ENCODE measurements around the gene ZKSCAN2.

Gene ZKSCAN2

DNA sequence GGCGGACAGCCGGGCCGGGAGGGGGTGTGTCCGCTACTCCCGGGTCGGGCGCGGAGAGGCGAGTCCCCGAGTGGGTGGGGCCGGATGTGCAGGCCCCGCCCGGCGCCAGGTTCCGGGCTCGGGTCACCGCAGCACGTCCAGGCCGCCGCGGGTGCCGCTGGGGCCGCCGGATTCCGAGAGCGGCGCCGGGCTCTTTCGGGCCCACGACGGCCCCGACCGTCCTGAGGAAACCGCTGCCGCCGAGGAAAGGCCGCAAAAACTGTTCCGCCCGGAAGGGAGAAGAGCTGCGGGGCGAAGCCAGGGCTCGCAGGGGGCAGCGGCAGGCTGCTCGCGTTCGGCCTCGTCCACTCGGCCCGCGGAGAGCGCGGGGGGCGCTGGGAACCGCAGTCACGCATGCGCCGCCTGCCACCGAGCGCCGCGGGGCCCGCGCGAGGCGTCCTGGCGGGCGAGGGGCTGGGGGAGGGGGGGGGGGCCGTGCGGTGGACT, at the start of gene ZKSCAN2:
Gene ZKSCAN2 (minus strand): TSS at position 376 of the 486 bp plus-strand sequence. CDS start 718 bp downstream, outside the sequence.
- peak in 5 of 6 experiments; percentile 56 to 88 (median 72) for DNase-seq

DNA sequence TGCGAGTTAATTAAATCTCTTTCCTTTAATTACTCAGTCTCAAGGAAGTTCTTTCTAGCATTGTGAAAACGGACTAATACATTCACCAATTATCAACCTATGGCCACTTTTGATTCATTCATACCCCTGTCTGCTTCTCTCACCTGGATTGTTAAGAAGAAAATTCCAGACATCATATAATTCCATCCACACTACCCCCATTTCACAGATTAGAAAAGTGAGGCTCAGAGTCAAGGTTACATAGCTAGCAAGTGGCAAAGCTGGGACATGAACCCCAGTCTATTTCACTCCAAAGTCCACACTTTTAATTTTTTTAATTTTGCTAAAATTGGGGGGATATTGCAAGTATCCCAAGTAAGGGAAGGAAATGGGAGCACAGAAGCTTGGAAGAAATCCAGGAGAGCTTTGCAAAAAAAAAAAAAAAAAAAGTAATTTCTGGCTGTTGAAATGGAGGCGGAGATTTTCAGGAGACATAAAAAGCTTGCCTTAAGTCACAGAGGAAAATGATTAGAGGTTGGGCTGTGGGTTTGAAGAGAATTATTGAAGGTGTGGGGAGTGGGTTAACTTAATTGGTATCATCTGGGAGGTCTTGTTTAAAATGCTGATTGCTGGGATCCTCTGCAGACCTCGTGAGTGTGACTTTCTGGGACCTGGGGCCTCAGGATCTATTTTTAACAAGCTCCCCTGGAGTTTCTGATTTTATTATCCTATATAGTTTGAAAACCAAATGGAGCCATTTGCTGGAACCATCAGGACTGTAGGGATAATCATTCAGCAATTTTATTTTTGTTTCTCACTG, 42.3 kb upstream of the ZKSCAN2 start:
- no peak for DNase-seq

DNA sequence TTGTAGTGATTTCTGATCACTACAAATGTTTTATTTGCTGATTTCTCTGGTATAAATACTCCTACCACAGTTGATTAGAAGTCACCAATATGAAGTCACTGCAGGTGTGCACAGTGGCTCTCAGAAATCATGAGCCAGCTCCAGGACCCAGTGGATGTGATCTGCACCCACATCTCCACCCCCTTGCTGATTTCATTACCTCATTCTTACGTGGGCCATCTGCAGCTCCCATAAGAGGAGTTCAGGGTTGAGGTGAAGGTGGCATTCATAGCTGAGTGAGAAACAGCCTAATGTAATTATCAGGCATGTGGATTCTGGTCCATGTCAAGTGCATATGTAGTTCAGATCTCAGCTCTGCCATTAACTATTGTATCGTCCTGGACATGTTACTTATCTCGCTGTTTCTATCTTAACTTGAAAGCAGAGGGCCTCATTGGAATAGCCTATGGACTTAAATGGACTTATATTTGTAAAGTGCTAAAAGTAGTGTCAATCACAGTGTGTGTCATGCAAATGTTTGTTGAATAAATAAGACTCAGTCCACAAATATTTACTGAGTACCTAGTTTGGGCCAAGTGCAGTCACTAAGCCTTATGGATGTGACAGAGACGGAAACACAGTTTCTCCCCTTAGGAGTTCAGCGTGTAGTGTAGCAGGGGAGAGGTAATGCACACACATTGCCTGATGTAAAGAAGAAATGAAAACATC, 40.7 kb upstream of the ZKSCAN2 start:
- no peak for DNase-seq

DNA sequence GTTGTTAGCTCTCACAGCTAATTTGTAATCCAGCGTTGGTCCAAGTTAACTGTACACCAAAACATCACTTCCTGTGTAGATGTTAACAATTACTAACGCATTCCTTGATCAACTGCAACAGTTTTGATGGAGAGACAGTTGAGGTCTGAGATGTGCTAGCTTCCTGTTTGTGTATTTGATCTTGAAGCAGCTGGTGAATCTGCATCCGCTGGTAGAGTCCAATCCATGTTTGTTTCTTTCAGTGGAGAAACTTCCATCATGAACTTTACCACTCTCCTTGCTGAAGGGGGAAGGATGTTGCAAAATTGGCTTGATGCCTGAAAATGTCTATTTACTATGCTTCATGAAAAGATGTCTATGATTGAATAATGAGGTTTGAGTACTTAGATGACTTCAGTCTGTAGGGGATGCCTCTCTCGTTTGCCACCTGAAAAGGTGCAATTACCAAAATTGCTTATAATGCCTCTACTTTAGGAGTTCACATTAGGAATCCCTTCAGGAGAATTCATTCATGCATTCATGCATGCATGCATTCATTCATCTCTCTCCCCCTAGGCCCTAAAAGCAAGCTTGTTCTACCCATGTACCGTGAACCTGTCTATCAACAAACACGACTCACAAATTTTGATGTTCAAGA, 39.6 kb upstream of the ZKSCAN2 start:
- DNase-seq = peak in 3 of 6 experiments; percentile 2 to 13 (median 4)

DNA sequence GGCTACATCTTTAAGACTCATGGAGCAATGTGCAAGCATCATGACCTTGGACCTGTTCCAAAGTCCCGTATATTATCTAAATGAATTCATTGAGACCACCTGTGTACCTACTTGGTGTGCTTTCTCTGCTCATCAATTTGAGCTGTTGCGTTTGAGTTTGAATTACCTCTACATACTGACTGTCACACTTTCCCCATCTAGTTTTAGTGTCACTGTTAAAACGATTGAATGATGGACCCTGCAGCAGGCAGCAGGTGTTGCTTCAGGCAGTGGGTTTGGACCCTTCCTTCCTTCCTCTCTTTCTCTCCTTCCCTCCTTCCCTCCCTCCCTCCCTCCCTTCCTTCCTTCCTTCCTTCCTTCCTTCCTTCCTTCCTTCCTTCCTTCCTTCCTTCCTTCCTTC, 33.9 kb upstream of the ZKSCAN2 start:
- no peak for DNase-seq

DNA sequence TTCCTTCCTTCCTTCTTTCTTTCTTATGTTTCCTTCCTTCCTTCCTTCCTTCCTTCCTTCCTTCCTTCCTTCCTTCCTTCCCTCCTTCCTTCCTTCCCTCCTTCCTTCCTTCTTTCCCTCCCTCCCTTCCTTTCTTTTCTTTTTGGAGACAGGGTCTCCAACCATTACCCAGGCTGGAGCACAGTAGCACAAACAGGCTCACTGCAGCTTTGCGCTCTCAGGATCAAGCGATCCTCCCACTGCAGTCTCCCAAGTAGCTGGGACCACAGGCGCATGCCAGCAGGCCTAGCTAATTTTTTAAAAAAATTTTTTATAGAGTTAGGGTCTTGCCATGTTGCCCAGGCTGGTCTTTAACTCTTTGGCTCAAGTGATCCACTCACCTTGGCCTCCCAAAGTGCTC, 31.8 kb upstream of the ZKSCAN2 start:
- DNase-seq = no peak

DNA sequence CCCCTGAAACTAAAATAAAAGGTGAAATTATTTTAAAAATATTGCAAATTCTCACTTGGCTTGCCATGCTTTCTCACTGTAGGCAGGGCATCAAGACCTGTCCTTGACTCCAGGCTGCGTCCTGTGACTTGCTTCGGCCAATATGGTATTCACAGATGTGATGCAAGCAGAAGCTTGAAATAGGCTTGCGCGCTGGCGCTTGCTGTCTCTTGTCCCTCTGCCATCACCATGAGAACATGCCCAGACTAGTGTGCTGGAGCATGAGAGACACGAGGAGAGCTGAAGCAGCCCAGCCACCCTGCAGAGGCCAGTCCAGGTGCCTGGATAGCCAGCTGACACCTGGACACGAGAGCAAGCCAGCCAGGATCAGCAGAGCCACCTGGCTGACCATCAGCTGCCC, 21.8 kb upstream of the ZKSCAN2 start:
- DNase-seq = no peak

DNA sequence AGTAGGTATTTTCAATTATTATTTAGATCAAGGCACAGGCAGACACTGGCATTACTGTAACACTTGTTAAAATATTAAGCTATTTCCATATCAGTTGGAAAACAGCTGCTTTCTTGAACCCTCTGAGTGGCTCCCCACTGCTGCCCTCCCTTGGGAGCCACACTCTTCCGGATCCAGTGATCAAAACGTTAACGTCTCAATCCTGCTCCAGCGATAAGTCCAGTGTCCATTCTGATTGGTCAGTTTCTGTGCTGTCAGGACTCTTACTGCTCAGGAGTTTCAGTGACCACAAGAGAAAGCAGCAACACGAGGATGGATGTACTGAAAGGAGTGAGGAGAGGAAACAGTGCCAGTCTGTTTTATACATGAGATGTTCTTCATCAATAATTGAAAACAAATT, 13.8 kb upstream of the ZKSCAN2 start:
- no peak for DNase-seq

DNA sequence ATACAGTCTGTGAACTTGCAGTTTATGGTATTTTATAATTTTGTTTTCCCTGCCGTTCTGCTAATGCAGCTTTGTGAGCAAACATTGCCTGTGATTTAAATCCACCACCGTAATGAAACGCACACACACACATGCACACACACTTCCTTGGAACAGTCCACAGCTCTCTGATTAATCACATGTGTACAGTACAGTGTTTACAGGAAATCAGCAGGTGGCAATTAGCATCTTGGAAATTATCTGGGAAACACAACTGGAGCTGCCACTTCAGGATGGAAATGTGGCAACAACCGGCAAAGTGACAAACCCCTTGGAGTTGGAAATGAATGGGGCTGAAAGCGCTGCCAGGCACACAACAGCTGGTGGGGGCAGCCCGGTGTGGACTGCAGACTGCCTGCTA, 12.9 kb upstream of the ZKSCAN2 start:
- DNase-seq = no peak

DNA sequence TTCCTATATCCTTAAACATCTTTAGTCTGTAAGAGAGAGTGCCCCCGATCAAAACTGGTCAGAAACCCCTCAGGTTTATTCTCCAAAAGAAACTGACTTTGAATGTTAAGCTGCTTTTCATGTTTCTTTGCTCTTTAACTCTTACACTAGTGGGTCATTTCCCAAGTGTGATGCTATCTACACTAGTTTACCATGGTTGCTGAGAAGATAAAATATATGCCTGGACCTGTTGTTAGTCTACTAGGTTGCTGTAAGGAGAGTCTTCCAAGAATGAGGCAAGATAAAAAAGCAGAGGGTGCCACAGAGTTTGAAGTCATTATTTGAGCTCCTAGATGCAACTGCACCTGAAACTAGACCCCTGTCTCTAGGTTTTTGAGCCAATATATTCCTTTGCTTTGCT, 12.2 kb upstream of the ZKSCAN2 start:
- no peak for DNase-seq

DNA sequence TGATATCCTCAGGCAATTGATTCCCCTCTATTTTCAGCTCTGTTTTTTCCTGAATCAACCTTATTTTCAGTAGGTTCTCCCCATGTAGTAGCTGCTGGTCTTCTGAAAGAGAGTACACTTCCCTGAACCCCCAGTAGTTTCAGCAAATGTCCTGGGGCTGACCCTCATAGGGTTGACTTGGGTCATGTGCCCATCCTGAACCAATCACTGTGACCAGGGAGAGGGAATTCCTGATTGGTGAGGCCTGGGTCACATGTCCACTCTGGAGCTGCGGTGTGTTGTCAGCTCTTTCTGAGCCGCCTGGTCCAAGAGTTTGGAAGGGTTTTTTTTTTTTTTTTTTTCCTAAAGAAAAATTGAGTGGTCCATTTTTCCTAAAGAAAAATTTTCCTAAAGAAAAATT, 8.3 kb upstream of the ZKSCAN2 start:
- DNase-seq = no peak

DNA sequence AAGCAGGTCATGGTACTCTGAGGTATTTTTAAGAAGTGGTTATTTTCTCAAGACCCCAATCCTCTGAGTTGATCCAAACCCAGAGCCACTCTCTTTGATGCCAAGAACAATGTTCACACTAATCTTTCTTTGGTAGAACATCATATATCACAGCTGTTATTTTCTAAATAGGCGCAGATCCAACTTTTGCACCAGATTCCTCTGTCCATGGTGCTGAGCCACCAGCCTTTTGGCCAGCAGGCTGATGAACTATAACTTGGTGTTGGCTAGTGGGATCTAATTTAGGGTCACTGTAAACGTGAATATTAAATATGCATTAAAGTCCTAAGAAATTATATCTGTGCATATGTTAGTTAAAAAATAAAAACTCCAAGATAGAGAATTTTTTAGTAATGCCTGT, 7.0 kb upstream of the ZKSCAN2 start:
- peak in 2 of 6 experiments; percentile 15 to 26 for DNase-seq

DNA sequence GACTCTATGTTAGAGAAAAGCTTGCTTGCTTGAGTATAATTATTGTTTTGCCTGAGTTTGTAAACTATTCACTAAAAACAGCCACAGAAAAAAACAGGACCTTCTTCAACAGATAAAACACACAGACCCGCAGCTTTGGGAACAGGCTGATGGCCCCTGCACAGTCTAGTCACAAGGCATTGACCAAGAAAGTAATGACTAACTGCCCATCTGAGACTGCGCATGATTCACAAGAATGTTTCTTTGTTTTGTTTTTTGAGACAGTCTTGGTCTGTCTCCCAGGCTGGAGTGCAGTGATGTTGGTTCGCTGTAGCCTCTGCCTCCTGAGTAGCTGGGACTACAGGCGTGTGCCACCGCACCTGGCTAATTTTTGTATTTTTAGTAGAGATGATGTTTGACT, 2.8 kb upstream of the ZKSCAN2 start:
- DNase-seq = no peak

DNA sequence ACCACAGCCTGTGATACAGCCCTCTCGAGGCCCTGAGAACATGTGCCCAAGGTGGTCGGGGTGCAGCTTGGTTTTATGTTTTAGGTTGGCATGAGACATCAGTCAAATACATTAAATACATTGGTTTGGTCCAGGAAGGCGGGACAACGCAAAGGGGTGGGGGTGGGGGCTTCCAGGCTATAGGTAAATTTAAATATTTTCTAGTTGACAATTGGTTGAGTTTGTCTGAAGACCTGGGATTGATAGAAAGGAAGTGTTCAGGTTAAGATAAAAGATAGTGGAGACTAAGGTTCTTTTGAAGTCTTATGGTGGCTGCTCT, 1.2 kb upstream of the ZKSCAN2 start:
- DNase-seq = peak in 3 of 6 experiments; percentile 8 to 36 (median 15)

DNA sequence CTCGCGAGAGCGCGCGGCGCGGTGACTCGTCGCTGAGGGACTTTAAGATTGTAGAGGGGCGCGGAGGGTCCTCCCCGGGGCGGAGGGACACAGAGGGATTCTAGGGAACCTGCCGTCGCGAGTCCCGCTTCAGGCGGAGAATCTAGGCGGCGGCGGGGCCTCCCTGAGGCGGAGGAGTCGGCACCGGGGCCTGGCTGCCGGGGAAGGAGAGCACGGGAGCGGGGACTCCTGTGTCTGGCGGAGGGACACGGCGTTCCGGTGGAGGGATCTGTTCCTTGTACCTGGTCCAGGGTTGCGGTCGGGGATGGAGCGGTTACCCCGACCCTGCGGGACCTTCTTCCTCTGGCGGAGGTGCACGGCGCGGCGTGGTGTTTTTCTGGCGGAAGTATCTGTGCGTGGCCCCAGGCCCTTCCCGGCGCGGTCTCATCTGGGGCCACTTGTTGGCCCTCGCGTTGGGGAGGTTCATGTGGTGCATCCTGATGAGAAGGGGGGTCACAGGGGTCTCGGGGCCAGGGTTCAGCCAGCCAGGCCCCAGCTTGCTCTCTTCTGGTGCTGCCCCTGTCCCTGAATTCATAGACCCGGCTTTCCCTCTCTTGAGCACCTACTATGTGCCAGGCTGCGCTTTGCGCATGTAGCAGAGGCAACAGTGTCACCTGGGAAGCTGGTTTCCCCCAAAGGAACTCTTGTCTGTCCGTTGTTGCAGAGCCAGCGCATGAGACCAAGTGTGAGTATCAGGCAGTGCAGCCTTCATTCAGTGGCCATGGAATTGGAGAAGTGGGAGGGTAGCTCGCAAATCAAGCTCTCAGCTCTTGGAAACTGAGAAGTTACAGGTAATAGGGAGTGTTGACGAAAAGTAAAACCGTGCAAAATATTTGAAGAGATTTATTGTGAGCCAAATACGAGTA, 563 bp upstream of the ZKSCAN2 start:
- DNase-seq = peak; percentile 71 to 95 (median 84)

DNA sequence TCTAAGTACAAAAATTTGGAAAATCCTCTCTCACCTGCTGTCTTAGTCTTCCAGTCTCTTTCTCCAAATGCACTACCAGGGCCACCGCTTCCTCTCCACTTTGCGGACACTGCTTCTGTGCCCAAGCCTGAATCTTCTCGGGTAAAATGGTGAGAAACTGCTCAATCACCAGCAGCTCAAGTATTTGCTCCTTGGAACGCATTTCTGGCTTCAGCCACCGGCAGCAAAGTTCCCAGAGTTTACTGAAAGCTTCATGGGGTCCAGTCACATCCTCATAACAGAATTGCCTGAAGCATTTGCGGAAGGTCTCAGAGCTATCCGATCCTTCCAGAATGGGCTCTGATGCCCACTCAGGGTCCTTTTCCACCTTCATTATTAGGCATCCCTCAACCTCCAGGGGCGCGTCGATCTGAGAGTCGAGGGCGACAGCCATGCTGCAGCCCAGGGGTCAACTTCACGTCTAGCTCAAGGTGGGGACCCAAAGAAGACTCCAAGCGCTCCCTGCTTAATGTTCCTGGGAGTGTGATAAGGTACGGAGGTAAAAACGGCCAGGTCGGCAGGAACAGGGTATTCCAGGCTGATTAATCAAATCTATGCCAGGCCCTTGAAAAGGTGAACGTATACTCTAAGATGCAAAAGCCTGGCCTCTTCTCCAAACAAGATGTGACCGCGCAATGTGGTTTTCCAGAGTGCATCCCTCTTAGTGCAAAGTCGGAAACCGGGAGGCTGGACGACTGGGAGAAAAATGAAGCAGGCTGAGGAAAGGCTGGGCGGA, 763 bp downstream of the ZKSCAN2 start:
- DNase-seq = peak in 1 of 6 experiments; percentile 13

DNA sequence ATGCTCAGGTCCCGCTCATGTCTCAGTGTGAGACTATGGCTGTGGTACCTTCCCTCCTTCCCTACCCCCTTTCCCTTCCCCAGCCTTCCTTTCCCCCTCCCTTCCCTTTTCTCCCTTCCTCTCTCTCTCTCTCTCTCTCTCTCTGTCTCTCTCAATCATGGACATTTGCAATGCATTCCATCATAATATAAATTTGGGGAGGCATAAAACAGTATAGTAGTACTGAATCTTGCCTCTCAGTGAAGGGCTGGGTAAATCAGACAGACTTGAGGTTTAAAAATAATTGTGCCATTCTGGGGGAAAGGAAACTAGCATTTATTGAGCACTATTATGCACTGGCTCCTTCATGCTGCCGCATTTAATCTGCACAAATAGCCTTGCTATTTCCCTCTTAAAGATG, 4.3 kb downstream of the ZKSCAN2 start:
- no peak for DNase-seq

DNA sequence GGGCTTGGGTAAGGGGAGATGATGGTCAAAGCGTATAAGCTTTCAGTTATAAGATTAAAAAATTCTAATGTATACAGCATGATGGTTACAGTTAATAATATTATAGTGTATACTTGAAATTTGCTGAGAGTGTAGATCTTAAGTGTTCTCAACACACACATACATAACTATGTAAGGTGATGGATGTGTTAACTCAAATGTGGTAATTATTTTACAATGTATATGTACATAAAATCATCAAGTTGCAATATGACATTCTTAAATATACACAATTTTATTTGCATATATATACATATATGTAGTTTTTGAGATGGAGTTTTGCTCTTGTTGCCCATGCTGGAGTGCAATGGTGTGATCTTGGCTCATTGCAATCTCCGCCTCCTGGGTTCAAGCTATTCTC, 7.2 kb downstream of the ZKSCAN2 start:
- no peak for DNase-seq

DNA sequence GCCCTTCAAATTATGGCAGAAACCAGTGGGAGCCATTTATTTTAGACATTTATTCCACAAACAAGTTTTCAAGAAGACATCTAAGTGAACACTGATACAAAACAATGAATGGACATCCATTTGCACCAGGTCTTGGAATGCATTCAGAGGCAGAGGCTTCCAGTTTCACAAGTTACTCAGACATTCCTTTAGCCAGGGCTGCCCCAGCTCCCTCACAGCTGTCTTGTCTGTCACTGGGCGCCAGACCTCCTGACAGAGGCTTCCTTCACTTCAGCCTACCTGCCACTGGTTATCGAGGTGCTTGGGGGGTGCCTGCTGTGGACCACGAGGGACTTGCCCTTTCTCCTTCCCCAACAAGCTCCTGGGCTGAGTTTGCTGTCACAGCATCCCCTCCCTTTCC, 21.7 kb downstream of the ZKSCAN2 start:
- no peak for DNase-seq

DNA sequence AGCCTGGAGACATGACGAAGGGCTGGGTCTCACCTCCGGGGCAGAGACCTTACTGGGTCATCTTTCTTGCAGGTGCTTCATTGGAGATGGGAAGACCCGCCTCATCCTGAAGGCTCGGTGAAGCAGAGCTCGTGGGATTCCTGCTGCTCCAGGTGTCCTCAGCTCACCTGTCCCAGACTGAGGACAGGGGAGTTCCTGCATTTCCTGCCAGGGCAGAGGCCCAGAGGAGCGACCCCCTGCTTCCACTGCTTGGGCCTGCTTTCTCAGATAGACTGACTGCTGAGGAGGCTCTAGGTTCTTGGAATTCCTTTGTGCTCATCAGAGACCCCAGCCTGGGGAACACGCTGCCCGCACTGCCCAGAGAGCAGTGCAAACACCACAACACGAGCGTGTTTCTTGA, 29.3 kb downstream of the ZKSCAN2 start:
- no peak for DNase-seq

DNA sequence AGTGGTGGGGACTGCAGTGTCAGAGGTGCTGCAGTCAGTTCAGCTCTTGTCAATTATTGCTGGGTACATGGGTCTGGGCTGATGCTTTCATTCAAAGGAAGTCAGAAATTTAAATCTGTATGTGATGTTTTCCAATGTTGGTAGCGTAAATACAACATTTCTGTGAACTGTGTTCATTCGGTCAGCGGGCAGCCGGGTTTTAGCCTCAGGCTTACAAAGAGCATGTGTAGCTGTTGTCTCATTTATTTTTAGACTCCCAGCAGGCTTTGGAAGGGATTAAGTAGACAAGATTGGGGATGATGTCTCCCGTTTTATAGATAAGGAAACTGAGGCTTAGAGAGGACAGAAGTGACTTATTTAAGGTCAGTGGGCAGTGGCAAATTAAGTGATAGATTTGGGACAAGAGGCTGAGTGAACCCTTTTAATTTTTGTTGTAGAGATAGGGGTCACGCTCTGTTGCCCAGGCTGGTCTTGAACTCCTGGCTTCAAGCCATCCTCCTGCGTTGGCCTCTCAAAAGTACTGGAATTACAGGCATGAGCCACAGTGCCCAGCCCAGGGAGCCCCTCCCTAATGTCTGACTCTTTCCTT, 32.8 kb downstream of the ZKSCAN2 start:
- no peak for DNase-seq

DNA sequence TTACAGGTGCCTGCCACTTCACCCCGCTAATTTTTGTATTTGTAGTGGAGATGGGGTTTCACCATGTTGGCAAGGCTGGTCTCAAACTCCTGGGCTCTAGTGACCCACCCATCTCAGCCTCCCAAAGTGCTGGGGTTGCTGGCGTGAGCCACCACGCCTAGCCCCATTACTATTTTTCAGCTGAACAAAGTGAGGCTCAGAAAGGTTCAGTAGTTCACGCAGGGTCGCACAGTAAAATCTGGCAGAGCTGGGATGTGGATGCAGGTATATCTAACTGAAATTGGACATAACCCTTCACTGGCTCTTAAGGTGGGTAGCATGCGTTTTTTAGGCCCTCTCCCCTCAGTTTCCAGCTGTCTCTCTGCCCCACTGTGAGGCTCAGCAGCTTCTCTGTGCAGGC, 33.7 kb downstream of the ZKSCAN2 start:
- DNase-seq = no peak

Data from stimulated activated naive CD4-positive, alpha-beta T cell (primary cell).